ENCODE data around the gene TIGIT.

Gene TIGIT

DNA sequence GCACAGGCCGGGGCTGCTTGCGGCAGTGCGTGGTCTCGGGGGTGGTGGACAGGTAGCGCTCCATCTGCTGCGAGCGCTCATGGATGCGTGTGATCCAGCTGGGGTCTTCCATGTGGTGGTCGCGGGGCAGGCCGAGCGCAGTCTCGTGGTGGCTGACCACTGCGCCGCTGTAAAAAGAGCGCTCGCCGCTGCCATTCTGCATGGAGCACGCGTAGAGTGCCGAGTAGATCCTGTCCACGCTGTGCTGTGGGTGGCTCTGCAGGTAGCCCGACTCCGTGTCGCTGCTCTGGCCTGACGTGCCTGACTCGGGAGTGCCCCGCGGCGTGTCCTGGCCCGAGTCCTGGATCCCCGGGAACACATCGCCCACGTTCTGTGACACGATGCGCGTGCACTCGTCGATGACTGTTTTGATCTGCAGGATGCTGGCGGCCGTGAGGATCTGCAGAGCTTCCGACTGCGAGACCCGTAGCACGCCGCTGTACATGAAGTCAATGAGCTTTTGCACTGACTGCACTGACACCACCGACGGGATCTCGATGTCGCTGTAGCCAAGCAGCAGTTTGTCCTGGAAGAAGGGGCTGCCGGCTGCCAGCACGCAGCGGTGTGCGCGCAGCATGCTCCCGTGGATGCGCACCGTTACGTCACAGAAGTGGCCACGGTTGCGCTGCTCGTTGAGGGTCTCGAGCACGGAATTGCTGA is 57.4 kb downstream of the TIGIT start:
- DNase-seq (ENCODE audit: low read depth in 2 of 2): no peak

DNA sequence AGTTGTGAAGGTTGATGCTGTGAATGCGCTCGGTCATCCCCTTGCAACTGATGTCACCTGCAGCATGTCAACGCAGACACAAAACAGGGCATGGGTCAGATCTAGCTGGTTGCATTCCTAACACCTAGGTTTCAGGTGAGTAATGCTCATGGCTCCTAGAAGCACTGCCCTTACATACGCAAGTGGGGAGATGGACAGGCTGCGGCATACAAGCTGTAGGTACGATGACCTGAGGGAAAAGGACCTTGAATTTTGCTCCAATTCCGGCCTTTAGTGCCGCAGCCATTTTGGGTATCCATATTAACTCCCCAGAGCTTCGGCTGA is 58.0 kb downstream of the TIGIT start:
- DNase-seq (ENCODE audit: low read depth in 2 of 2): no peak

- DNase-seq (ENCODE audit: low read depth in 2 of 2): no peak
These were observed 61.8 kb downstream of the TIGIT start for GRCh38 chr3:114355653-114356052.

DNA sequence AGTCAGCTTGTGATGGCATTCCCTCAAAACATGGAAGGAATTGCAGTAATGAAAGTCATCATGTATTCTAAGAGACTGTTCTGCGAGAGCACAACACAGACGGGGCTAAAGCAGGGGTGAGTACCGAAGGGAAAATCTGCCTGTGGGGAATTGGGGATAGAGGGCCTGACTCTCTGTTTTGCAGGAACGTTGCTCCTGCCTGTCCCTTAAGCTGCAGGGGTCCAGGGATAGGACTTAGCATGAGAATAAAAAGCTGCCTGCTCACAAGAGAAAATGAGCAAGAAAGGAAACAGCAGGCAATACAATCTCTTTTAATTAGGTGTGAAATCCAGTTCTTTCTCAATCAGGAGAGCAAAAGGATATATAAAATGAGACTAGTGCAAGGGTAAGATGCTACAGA is 62.2 kb downstream of the TIGIT start:
- no peak for DNase-seq (ENCODE audit: low read depth in 2 of 2)

DNA sequence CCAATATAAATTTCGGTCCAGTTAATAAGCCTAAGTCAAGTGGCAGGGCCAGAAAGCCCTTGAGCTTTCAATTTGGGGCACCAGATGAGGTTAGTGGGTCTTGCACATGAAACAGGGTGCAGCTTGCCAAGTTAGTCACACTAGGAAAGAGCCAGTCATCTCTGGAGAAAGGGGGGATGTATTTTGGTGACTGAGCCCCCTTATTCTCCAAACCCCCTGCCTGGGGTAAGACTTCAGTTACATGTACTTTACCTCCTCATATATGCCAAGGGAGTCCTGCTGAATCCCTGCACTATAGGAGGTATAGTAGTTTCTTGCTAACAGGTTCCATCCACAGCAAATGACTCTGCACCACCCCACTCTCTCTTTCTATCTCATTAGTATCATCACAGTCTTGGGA is 62.7 kb downstream of the TIGIT start:
- no peak for DNase-seq (ENCODE audit: low read depth in 2 of 2)

Data from stimulated activated CD8-positive, alpha-beta memory T cell treated with anti-CD3 and anti-CD28 coated beads, Interleukin-15, amount 100 ng/mL, for 48 hours (primary cell).